HTERT RPE-1 (cell line): ENCODE results near the gene AAGAB.
"Not testable (repeated sequence)": the region's sequence is repeated elsewhere in the genome, so short reads cannot be mapped to it uniquely, and the experiment has no call there.

Experiments used
- in situ Hi-C: fragments of 300-500 bp; cut with MboI; formaldehyde crosslinking; loops from 4 replicates; pipeline ENCODE4 v1.14.3; 2020; ENCODE audit warnings: low sequenced_read_pairs

AAGAB gene

GRCh38 chr15:67154249-67154648, 100.2 kb downstream of the AAGAB start:
- in situ Hi-C loops, result no loop called here

GRCh38 chr15:67153044-67153443, 101.4 kb downstream of the AAGAB start:
- in situ Hi-C loops, result not testable (repeated sequence)

GRCh38 chr15:67152429-67152828, 102.0 kb downstream of the AAGAB start:
- in situ Hi-C loops, result no loop called here
